H1 (cell line): ENCODE results near the gene MAJIN. TPM values are rescaled to one million over a fixed set of nuclear protein-coding genes. Genes with fewer than 3 reads are reported as not detected.

Experiments
- ASH2L ChIP-seq: fragments of 200-600, 300-600 bp; sonication (generic); IDR thresholded peaks from one replicate; pipeline ENCODE4 v1.7.1; 2017; ENCODE audit warnings: low read length
- BRCA1 ChIP-seq: IDR thresholded peaks from 2 replicates; pipeline ENCODE4 v1.6.1; 2012; ENCODE audit warnings: low read depth, low read length, improper control_type of control experiment
- CBX5 ChIP-seq: fragments of 300-800, 300-1000 bp; sonication (generic); IDR thresholded peaks from 2 replicates; pipeline ENCODE4 v1.7.1; 2016; ENCODE audit warnings: antibody characterized with exemption, low read length, low read depth
- CTBP2 ChIP-seq: IDR thresholded peaks from 2 replicates; pipeline ENCODE4 v1.7.0; 2011; ENCODE audit warnings: borderline replicate concordance, mild to moderate bottlenecking, moderate library complexity, mixed read lengths, low read length; ENCODE audit not compliant: insufficient read depth, insufficient read length
- EGR1 ChIP-seq: IDR thresholded peaks from 2 replicates; pipeline ENCODE4 v1.6.1; 2011; ENCODE audit warnings: low read depth, low read length, borderline replicate concordance
- HDAC2 ChIP-seq, 2 experiments: fragments of 300-600 bp in 1 of 2; sonication (generic) in 1 of 2; IDR thresholded peaks; 2 replicates each; pipeline ENCODE4 v1.6.1; 2011 to 2012; ENCODE audit warnings: low read depth in 2 of 2, low read length in 2 of 2, mild to moderate bottlenecking in 2 of 2, moderate library complexity in 2 of 2, borderline replicate concordance in 1 of 2, inconsistent platforms in 1 of 2
- HDAC6 ChIP-seq: IDR thresholded peaks from one replicate; pipeline ENCODE4 v1.7.1; 2012; ENCODE audit warnings: low read depth, mild to moderate bottlenecking, inconsistent platforms, low read length, moderate library complexity
- POLR2A ChIP-seq, 2 experiments: IDR thresholded peaks; 1 replicate in 1 of 2; 2 replicates in 1 of 2; pipeline ENCODE4 v1.6.1; 2011; ENCODE audit warnings: low read depth in 2 of 2, low read length in 2 of 2, mild to moderate bottlenecking in 2 of 2; ENCODE audit errors: control extremely low read depth in 1 of 2
- SP1 ChIP-seq: IDR thresholded peaks from 2 replicates; pipeline ENCODE4 v1.6.1; 2011; ENCODE audit warnings: low read depth, low read length
- SP2 ChIP-seq: IDR thresholded peaks from 2 replicates; pipeline ENCODE4 v1.6.1; 2012; ENCODE audit warnings: mild to moderate bottlenecking, low read length, inconsistent platforms
- TEAD4 ChIP-seq: IDR thresholded peaks from 2 replicates; pipeline ENCODE4 v1.6.1; 2012; ENCODE audit warnings: low read depth, low read length, inconsistent platforms, mixed read lengths
- polyA plus RNA-seq, 7 experiments: library from polyadenylated mRNA; depleted of rRNA in 3 of 7; stranded (reverse) in 5 of 7; unstranded in 2 of 7; fragments of >200 nt in 5 of 7; fragments of 200-250 nt in 2 of 7; gene quantifications; 1 replicate in 5 of 7; 2 replicates in 1 of 7; 4 replicates in 1 of 7; pipeline versions ENCODE4 v1.2.1 to v1.2.3, GENCODE V29; 2011 to 2013; ENCODE audit warnings: missing spikeins in 2 of 7, mixed read lengths in 2 of 7
- total RNA-seq: library from RNA; stranded (reverse); fragmentation: NEBNext Ultra II Directional; extraction: Animal tissue kit (Norgen Biotek cat#: 25700); gene quantifications from 2 replicates; pipeline ENCODE4 v1.2.1, GENCODE V29; 2021
- TF ChIP-seq, protein P1 (sequence below): fragments of 300-600 bp; sonication (generic); IDR thresholded peaks from 2 replicates; pipeline ENCODE4 v1.7.1; 2012; ENCODE audit warnings: low read length, moderate library complexity, mild to moderate bottlenecking, inconsistent platforms; ENCODE audit not compliant: insufficient replicate concordance

The MAJIN gene
- total and polyA plus RNA-seq, 2 of the 8 experiments (the other 6 are each of a cell fraction or from before 2014, with no cell fraction given): not detected

- TF ChIP-seq, protein P1, sequence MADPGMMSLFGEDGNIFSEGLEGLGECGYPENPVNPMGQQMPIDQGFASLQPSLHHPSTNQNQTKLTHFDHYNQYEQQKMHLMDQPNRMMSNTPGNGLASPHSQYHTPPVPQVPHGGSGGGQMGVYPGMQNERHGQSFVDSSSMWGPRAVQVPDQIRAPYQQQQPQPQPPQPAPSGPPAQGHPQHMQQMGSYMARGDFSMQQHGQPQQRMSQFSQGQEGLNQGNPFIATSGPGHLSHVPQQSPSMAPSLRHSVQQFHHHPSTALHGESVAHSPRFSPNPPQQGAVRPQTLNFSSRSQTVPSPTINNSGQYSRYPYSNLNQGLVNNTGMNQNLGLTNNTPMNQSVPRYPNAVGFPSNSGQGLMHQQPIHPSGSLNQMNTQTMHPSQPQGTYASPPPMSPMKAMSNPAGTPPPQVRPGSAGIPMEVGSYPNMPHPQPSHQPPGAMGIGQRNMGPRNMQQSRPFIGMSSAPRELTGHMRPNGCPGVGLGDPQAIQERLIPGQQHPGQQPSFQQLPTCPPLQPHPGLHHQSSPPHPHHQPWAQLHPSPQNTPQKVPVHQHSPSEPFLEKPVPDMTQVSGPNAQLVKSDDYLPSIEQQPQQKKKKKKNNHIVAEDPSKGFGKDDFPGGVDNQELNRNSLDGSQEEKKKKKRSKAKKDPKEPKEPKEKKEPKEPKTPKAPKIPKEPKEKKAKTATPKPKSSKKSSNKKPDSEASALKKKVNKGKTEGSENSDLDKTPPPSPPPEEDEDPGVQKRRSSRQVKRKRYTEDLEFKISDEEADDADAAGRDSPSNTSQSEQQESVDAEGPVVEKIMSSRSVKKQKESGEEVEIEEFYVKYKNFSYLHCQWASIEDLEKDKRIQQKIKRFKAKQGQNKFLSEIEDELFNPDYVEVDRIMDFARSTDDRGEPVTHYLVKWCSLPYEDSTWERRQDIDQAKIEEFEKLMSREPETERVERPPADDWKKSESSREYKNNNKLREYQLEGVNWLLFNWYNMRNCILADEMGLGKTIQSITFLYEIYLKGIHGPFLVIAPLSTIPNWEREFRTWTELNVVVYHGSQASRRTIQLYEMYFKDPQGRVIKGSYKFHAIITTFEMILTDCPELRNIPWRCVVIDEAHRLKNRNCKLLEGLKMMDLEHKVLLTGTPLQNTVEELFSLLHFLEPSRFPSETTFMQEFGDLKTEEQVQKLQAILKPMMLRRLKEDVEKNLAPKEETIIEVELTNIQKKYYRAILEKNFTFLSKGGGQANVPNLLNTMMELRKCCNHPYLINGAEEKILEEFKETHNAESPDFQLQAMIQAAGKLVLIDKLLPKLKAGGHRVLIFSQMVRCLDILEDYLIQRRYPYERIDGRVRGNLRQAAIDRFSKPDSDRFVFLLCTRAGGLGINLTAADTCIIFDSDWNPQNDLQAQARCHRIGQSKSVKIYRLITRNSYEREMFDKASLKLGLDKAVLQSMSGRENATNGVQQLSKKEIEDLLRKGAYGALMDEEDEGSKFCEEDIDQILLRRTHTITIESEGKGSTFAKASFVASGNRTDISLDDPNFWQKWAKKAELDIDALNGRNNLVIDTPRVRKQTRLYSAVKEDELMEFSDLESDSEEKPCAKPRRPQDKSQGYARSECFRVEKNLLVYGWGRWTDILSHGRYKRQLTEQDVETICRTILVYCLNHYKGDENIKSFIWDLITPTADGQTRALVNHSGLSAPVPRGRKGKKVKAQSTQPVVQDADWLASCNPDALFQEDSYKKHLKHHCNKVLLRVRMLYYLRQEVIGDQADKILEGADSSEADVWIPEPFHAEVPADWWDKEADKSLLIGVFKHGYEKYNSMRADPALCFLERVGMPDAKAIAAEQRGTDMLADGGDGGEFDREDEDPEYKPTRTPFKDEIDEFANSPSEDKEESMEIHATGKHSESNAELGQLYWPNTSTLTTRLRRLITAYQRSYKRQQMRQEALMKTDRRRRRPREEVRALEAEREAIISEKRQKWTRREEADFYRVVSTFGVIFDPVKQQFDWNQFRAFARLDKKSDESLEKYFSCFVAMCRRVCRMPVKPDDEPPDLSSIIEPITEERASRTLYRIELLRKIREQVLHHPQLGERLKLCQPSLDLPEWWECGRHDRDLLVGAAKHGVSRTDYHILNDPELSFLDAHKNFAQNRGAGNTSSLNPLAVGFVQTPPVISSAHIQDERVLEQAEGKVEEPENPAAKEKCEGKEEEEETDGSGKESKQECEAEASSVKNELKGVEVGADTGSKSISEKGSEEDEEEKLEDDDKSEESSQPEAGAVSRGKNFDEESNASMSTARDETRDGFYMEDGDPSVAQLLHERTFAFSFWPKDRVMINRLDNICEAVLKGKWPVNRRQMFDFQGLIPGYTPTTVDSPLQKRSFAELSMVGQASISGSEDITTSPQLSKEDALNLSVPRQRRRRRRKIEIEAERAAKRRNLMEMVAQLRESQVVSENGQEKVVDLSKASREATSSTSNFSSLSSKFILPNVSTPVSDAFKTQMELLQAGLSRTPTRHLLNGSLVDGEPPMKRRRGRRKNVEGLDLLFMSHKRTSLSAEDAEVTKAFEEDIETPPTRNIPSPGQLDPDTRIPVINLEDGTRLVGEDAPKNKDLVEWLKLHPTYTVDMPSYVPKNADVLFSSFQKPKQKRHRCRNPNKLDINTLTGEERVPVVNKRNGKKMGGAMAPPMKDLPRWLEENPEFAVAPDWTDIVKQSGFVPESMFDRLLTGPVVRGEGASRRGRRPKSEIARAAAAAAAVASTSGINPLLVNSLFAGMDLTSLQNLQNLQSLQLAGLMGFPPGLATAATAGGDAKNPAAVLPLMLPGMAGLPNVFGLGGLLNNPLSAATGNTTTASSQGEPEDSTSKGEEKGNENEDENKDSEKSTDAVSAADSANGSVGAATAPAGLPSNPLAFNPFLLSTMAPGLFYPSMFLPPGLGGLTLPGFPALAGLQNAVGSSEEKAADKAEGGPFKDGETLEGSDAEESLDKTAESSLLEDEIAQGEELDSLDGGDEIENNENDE: no peak
- TF ChIP-seq SP1 (no peak), HDAC6 (no peak), EGR1 (no peak), CBX5 (no peak), SP2 (no peak), POLR2A (IDR thresholded peaks at IDR 0.05; ENCODE audit: control extremely low read depth in 1 of 2, low read depth in 2 of 2, low read length in 2 of 2) (no peak), BRCA1 (no peak), ASH2L (no peak), TEAD4 (no peak), HDAC2 (IDR thresholded peaks at IDR 0.05; ENCODE audit: borderline replicate concordance in 1 of 2, low read depth in 2 of 2, low read length in 2 of 2) (no peak), CTBP2 (no peak)
Measured at GRCh38 chr11:64923151-64923661, 48.7 kb downstream of the MAJIN start (continued).
